Keratinocyte (primary cell): ENCODE data around the gene CTRB1.

Source experiments
- EZH2 ChIP-seq: IDR thresholded peaks from one replicate; pipeline ENCODE4 v1.6.1; 2012; ENCODE audit warnings: inconsistent platforms, mild to moderate bottlenecking, low read length, moderate library complexity
- TF ChIP-seq, protein P1 (sequence below), 3 experiments: IDR thresholded peaks in 1 of 3; conservative IDR thresholded peaks in 1 of 3; optimal IDR thresholded peaks in 1 of 3; 2 replicates in 2 of 3; 3 replicates in 1 of 3; pipeline versions ENCODE3 to v1.5.1; 2011; ENCODE audit warnings: low read length in 3 of 3, mild to moderate bottlenecking in 3 of 3, moderate library complexity in 2 of 3, control low read depth in 1 of 3, inconsistent platforms in 1 of 3; ENCODE audit not compliant: insufficient read depth in 2 of 3; ENCODE audit errors: extremely low read depth in 1 of 3

- no peak for TF ChIP-seq EZH2
- TF ChIP-seq, protein P1, sequence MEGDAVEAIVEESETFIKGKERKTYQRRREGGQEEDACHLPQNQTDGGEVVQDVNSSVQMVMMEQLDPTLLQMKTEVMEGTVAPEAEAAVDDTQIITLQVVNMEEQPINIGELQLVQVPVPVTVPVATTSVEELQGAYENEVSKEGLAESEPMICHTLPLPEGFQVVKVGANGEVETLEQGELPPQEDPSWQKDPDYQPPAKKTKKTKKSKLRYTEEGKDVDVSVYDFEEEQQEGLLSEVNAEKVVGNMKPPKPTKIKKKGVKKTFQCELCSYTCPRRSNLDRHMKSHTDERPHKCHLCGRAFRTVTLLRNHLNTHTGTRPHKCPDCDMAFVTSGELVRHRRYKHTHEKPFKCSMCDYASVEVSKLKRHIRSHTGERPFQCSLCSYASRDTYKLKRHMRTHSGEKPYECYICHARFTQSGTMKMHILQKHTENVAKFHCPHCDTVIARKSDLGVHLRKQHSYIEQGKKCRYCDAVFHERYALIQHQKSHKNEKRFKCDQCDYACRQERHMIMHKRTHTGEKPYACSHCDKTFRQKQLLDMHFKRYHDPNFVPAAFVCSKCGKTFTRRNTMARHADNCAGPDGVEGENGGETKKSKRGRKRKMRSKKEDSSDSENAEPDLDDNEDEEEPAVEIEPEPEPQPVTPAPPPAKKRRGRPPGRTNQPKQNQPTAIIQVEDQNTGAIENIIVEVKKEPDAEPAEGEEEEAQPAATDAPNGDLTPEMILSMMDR (optimal IDR thresholded peaks at IDR 0.05 in 1 of 3, IDR thresholded peaks at IDR 0.05 in 1 of 3, conservative IDR thresholded peaks at IDR 0.05 in 1 of 3; ENCODE audit: extremely low read depth in 1 of 3, insufficient read depth in 2 of 3, low read length in 3 of 3) = no peak
Observed at GRCh38 chr16:75227361-75228142, 8.8 kb downstream of the CTRB1 start.
